GM21423 (cell line): ENCODE data around the gene TMEM190.

ENCODE experiments used
- ATAC-seq: cut with Tn5 transposase; IDR thresholded peaks from one replicate; pipeline ENCODE4 v1.9.1; 2021; ENCODE audit warnings: mild to moderate bottlenecking, moderate library complexity; ENCODE audit not compliant: unreplicated experiment

The TMEM190 gene

DNA sequence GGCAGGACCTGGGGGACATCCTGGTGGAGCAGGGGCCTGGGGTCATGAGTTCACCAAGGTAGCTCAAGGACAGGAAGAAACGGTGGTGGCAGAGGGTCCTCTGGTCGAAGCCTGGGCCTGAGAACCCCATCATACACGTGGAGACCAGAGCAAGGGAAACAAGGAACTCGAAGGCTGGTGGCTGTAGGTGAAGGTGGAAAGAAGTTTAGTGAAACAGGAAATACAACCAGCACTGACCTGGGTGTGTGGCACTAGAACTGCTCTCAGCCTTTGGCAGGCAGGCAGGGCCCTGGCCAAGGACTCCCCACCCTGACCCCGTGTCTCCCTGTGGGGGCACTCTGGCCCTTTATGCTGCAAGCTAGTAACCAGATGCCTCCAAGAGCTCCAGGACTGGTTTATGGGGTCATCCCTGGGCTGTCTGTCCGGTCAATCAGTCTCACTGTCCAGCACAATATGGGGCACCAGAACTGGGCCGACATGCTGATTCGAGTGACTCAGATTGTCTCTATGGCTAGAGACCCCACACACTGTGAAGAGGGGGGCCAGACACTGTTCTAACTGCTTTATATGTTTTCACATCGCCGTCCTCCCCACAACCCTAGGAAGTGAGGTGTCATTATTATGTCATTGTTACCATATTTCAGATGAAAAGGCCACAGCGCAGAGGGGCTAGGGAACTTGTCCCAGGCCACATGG, 25.9 kb upstream of the TMEM190 start:
- ATAC-seq: no peak

DNA sequence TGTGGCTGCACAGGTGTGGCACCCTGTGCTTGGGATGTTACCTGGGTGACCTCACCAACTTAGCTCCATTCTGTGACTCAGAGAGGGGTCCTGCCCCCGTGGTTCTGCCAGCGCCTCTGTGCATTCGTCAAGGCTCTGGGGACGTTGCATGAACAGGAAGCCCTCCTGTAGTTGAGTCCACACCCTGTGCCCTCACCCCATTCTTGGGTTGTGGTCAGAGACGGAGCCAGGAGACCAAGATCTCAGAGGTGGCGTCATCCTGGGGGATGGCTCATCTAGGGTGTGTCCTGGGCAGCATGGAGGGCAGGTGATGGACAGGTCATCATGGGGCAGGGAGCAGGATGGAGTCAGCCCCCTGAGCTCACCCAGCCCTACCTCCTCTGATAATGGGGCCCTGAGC, 24.6 kb upstream of the TMEM190 start:
- ATAC-seq: no peak

- no peak for ATAC-seq
These were observed 24.0 kb upstream of the TMEM190 start for GRCh38 chr19:55352549-55353145.

GRCh38 chr19:55353356-55353802, 23.2 kb upstream of the TMEM190 start:
- ATAC-seq: no peak

DNA sequence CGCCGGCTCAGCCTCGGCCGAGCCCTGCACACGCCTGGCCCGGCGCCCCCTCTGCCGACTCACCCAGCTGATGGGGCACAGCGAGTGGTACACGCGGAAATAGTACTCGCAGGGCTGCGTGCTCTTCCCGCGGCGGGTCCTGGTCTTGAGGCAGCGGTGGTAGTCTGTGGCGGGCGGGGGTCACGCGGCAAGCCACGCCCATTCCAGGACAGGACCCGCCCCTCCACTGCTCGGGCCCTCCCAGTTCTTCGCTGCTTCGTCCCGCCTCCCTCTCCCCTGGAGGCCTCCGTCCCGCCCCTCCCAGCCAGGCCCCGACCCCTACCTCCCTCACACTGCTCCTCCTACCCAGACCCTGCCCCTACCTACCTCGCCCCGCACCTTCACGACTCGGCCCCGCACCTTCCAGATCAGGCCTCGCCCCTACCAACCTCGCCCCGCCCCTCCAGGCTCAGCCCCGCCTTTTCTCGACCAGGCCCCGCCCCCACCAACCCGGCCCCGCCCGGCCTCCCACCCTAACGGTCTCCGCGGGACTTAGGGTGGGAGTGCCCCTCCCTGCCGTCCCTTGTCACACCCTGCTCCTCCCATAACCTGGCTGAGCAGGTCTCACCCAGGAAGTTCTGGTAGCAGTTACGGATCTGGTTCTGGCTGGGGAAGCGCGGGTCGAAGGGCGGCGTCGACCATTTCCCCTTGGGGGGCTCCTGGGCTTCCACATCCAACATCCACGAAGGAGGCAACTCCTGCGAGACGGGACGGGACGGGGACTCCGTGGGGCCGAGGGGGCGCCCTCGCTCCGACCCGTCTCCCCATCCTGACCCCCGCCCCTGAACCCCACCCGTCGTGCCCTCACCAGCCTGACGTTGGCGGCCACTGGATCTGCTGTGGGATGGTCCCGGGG, 22.6 kb upstream of the TMEM190 start:
- no peak for ATAC-seq

DNA sequence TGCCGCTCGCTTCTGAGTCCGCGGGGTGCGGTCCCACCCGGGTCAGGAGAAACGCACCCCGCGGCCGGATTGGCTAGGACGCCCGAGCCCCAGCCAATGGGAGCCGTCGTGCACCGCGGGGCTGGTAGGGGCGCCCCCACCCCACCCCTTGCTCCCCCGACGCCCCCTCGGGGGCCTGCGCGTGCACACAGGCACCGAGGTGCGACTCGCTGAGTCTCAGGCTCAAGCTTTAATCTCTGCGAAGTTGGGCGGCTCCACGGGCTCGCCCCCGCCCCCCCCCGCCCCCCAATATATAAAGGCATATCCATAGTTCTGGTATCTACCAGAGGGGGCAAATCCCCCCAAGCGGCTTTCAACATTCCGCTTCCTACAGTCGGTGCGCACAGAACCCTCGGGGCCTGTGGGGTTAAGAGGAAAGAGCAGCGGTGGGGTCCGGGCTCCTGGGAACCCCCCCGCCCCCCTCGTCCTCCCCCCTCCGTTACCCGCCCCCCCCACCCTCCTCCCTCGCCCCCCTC, 21.9 kb upstream of the TMEM190 start, which contains the start of gene COX6B2:
TSS of gene COX6B2 (minus strand) at position 22 of the 515 bp plus-strand sequence. CDS start 198 bp downstream, outside the sequence.
- ATAC-seq: no peak

- ATAC-seq: no peak
These were observed 21.3 kb upstream of the TMEM190 start for GRCh38 chr19:55355213-55355821.

DNA sequence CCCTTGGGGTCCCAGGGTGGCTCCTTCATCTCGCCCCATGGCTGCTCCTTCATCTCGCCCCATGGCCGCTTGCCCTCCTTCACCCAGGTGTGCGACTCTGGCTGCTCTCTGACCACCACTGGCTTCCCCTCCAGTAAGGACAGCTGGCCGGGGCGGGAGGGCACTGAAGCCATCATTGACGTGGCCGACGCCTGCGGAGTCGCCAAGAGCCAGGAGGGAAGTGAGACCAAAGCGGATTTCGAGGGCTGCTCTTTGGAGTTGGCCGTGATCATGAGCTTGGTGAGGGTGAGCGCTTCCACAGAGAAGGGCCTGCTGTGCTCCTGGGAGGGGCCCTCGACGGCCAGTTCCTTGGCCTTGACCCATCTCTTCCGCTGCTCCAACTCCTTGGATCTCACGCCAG, 18.1 kb upstream of the TMEM190 start:
- ATAC-seq: no peak

DNA sequence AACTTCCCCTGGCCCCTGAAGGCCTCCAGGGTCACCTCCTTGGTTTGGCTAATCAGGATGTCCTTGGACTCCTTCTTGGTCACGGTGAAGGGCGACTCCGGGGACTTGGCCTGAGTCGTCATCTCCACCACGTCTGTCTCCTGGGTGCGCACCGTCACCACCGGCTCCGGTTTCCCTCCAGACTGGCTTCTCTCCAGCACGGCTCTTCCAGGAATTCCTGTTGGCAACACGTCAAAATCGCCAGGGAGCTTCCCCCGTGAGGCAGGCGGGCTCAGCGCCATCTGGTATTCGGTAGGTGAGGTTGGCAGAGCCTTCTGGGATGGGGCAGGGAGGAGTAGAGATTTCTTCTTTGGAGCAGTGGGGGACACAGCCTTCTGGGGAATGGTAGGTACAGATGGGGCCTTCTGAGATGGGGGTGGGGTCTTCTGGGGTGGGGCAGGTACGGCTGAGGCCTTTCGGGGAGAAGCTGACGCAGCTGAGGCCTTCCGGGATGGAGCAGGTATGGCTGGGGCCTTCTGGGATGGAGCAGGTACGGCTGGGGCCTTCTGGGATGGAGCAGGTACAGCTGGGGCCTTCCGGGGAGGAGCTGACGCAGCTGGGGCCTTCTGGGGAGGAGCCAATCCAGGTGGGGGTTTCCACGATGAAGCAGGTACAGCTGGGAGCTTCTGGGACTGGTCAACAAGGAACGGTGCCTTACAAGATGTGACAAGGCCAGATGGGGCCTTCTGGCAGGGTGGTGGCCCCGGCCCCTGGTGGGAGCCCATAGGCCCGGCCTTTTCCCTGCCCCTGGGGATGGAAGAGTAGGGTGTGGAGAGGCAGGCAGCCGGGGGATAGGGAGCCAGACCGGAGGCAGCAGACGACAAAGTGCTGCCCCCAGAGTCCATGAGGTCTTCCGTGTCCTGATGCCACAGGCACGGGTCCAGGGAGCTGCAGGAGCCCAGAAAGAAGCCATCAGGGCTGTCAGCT, 17.4 kb upstream of the TMEM190 start:
- ATAC-seq: no peak

DNA sequence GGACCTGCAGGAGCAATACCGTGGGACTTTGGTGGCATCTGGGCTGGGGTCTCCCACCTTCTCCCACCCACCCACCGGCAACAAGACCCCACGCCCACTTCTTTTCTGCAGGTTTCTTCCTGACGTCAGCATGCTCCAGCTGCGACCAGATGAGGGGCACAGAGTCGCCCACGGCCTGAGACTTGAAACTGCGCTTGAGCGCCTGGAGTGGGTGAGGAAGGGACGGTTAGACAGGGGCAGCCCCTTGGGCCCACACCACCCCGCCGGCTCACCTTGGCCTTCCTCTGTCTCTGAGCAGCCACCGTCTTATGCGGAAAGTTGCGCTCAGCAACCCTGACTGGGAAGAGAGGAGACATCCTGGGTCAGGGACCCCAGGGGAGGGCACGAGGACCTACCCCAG, 15.7 kb upstream of the TMEM190 start:
- no peak for ATAC-seq

DNA sequence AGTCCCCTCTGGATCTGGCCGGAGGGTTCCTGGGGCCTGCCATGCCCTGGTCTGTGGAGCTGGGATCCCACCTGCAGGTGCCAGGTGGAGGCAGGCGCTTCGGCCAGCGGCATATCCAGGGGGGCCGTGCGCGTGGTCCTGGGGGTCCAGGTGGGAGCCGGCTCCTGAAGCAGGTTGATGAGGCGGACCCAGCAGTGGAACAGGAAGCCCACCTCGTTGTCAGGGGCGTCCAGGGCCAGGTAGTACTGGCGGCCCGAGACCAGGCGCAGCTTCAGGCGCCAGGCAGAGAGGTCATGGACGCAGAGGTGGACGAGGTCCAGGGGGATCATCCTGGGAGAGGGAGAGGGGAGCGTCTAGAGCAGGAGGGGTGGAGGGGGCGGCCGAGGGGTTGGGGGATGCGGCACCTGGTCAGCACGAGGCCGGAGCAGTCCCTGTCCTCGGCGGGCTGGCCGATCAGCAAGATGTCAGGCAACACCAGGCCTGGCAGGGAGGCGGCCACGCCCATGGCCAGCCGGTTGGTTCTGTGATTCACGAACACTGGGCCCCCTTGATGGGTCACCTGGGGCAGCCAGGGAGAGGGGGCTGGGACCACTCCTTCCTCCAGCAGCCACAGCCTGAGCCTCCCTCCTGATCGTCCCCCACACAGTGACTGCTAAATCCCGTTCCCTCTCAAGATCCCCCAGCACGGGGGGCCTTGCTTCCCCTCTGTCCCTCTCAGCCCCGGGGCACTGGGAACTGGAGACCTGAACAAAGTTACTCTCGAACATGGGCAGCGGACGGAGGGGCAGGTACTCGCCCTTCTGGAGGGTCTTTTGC, 14.2 kb upstream of the TMEM190 start:
- no peak for ATAC-seq

DNA sequence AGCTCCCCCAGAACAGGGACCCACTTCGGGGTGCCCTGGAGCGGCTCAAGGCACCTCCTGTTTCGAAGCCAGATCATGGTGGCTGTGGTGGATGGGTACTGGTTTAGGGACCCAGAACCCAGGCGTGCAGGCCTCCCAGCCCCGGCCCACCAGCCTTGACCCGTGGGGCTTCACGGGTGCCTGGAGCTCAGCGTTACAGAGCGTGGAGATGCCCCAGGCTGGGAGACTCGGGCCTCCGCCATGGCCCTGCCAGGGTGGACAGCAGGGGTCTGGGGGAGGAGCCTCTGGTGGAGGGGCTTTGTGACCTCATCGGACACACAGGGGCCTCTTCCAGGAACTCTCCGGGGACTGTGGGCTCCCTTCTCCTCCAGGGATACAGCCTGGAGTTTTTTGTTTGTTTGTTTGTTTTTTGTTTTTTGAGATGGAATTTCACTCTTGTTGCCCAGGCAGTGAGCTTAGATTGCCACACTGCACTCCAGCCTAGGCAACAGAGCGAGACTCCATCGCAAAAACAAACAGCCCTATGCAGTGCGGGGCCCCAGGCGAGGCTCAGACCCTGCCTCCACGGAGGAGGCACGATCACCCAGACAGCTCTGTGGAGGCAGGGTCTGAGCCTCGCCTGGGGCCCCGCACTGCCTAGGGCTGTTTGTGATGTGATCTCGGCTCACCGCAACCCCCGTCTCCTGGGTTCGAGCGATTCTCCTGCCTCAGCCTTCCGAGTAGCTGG, 13.5 kb upstream of the TMEM190 start, which contains the start of gene GARIN5B:
TSS of gene GARIN5B (minus strand) at position 271 of the 727 bp plus-strand sequence. CDS start at position 77, 194 bp downstream.
- no peak for ATAC-seq

- no peak for ATAC-seq
These were observed 11.4 kb upstream of the TMEM190 start for GRCh38 chr19:55365245-55365644.

DNA sequence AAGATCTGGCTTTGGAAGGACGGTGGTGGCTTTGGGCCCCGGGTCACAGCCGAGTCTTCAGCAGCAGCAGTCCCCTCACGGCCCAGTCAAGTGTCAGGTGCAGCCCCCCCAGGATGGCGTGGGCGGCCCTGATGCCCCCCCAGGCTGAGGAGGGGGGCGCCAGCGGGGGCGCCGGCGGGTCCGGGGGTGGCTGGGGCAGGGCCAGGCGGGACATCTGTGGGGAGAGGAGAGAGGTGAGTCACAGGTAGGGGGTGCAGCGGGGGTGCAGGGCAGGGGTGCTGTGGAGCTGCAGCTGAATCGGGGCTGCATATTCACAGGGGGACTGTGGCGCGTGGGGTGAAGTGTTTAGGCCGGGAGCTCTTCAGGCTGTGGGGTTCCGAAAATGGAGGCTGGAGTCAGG, 10.7 kb upstream of the TMEM190 start:
- no peak for ATAC-seq

DNA sequence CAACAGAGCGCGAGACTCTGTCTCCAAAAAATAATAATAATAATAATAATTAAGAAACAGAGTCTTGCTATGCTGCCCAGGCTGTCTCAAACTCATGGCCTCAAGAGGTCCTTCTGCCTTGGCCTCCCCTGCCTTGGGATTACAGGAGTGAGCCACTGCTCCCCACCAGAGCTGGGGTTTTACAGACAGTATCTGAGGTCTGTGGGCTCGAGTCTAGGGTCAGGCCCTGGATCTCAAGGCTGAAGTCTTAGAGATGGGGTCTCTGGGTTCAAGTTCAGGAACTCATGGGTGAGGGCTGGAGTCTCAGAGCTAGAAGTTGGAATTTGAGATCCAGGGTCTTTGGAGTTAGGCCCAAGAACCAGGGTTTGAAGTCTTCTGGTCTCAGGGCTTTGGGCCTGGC, 9.8 kb upstream of the TMEM190 start:
- no peak for ATAC-seq

- ATAC-seq: no peak
These were observed 8.5 kb upstream of the TMEM190 start for GRCh38 chr19:55368106-55368505.

DNA sequence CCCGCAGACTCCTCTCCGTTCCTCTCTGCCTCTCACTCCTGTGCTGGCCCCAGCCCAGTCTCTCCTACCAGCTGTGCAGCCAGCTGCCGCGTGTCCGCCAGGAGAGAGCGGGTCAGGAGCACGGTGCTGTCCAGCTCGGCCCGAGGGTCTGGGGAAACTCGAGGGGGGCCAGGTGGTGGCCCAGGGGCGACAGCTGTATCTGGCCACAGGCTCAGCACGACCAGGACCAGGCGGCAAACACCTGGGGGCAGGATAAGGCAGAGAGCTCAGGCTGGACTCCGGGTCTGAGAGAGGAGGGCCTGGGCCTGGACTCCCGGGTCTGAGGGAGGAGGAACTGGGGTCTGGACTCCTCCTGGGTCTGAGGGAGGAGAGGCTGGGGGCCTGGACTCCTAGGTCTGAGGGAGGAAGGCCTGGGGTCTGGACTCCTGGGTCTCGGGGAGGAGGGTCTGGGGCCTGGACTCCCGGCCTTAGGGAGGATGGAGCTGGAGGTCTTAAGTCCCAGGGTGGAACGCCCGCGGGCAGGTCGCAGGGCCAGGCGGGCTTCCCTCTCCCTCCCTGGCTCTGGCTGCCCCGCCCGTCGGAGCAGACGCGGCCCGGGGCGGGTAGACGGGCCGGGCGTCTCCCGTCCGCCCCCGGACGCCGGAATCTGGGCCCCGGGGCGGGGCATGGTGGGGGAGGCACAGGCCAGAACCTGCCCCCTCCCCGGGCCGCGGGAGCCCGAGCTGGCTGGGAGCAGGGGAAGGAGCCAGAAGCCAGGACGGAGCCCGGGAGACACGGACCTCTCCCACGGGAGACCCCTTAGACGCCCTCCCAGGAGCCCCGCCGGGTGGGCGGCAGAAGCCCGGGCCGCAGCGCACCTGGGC, 7.7 kb upstream of the TMEM190 start:
- no peak for ATAC-seq
